Suppressor macrophage (primary cell): Measurements from ENCODE around the gene RASL10A.

ENCODE experiments used
- DNase-seq, 4 experiments: peaks; one replicate each; pipeline ENCODE4 v3.0.0-alpha.2; 2020 to 2022

Gene RASL10A

GRCh38 chr22:29317827-29318454 is 2.4 kb upstream of the RASL10A start:
- DNase-seq: no peak

GRCh38 chr22:29316141-29316828 is 788 bp upstream of the RASL10A start:
- no peak for DNase-seq

GRCh38 chr22:29314537-29315285 is 786 bp downstream of the RASL10A start:
- DNase-seq: peak in 3 of 4 experiments; percentile 35 to 57 (median 42)

- DNase-seq: no peak
These were observed 1.7 kb downstream of the RASL10A start for GRCh38 chr22:29313576-29314466.

- DNase-seq: peak; percentile 58 to 77 (median 62)
These were observed 2.3 kb downstream of the RASL10A start for GRCh38 chr22:29313126-29313575.

- DNase-seq: no peak
These were observed 3.0 kb downstream of the RASL10A start for GRCh38 chr22:29312218-29313125.

- DNase-seq: no peak
These were observed 3.9 kb downstream of the RASL10A start for GRCh38 chr22:29311464-29312217.

- DNase-seq: peak; percentile 98 to 99 (median 99)
These were observed 4.6 kb downstream of the RASL10A start for GRCh38 chr22:29310863-29311339.

- DNase-seq: peak in 1 of 4 experiments; percentile 22
These were observed 5.2 kb downstream of the RASL10A start for GRCh38 chr22:29310065-29310862.

- DNase-seq: peak in 2 of 4 experiments; percentile 18 to 40
These were observed 6.0 kb downstream of the RASL10A start for GRCh38 chr22:29309332-29310064.

GRCh38 chr22:29308791-29309262 is 6.7 kb downstream of the RASL10A start:
- no peak for DNase-seq

GRCh38 chr22:29308148-29308790 is 7.2 kb downstream of the RASL10A start:
- no peak for DNase-seq

GRCh38 chr22:29307596-29308147 is 7.8 kb downstream of the RASL10A start:
- no peak for DNase-seq

- peak; percentile 81 to 95 (median 87) for DNase-seq
These were observed 8.5 kb downstream of the RASL10A start for GRCh38 chr22:29306835-29307595.

GRCh38 chr22:29306175-29306834 is 9.2 kb downstream of the RASL10A start, which contains the start of gene GAS2L1:
GAS2L1 (plus strand) TSS chr22:29306650; CDS start chr22:29308106, 1,456 bp downstream.
- peak; percentile 74 to 91 (median 84) for DNase-seq

GRCh38 chr22:29305836-29306174 is 9.7 kb downstream of the RASL10A start:
- DNase-seq: no peak
